ENCODE measurements around the gene NLRX1. TPM values are rescaled to one million over a fixed set of nuclear protein-coding genes. Genes with fewer than 3 reads are reported as not detected.

The NLRX1 gene
- total and polyA plus RNA-seq, 10 of the 15 experiments (the other 5 are each of a cell fraction or from before 2014, with no cell fraction given), result 0.85 to 18.5 (median 10.0) TPM

GRCh38 chr11:119147604-119148333, 20.8 kb upstream of the NLRX1 start:
- Histone ChIP-seq H3K4me3 (no peak overlapping the region), H3K9ac (ENCODE audit: control insufficient read depth, insufficient read depth, low read length) (no peak overlapping the region), H3K27me3 (replicated peaks in 1 of 2; ENCODE audit: control insufficient read depth in 2 of 2, insufficient read depth in 2 of 2, low read length in 1 of 2) (peaks cover 12 to 15% of the 10 kb centered on the region in 2 experiments; a peak in 3 of 4 replicates), H2AFZ (ENCODE audit: control insufficient read depth, low read depth, low read length) (no peak overlapping the region), H3K27ac (ENCODE audit: control insufficient read depth, insufficient read depth) (no peak overlapping the region), H3K4me1 (ENCODE audit: control insufficient read depth, insufficient read depth, low read length) (no peaks in the 10 kb centered on the region), H3K9me3 (replicated peaks; ENCODE audit: control insufficient read depth, insufficient read depth, low read length) (no peaks in the 10 kb centered on the region), H3K79me2 (ENCODE audit: control insufficient read depth, insufficient read depth, low read length) (no peaks in the 10 kb centered on the region), H3K4me2 (ENCODE audit: control insufficient read depth, insufficient read depth) (no peak overlapping the region), H3K36me3 (ENCODE audit: control insufficient read depth in 2 of 2, insufficient read depth in 2 of 2, low read length in 1 of 2) (no peaks in the 10 kb centered on the region), H4K20me1 (ENCODE audit: control insufficient read depth, insufficient read depth) (no peaks in the 10 kb centered on the region)
- TF ChIP-seq NFYB (IDR thresholded peaks at IDR 0.05; ENCODE audit: insufficient read depth, low read depth, low read length), result no peak
- 0 out of 2 replicates have a peak, but pooled peaks have one; percentile 26 for TF ChIP-seq EZH2 (IDR thresholded peaks at IDR 0.05; ENCODE audit: borderline replicate concordance, control insufficient read depth, low read depth, low read length)
- intact Hi-C loops (cut with micrococcal nuclease; ENCODE audit: unreplicated experiment), result loop anchor here (5.0 kb wide), 2 partner anchors 50 to 175 kb away; no protein-coding TSS in a partner anchor
- ChIA-PET CTCF (interaction anchor here (0.8 to 1.5 kb wide), 3 partner anchors 21 to 175 kb away, joined by 3 to 5 read pairs (median 3); no protein-coding TSS in a partner anchor), POLR2A (no interaction called here), RAD21 (ENCODE audit: unreplicated experiment) (no interaction called here), SMC1A (ENCODE audit: uncharacterized antibody, unreplicated experiment) (interaction anchor here (0.9 to 1.0 kb wide), 2 partner anchors 59 to 160 kb away, joined by 3 read pairs; no protein-coding TSS in a partner anchor)
- BruUV-seq (replicated peaks), result no TSS peak
- FAIRE-seq (no peak), ATAC-seq (peak; percentile 23), DNase-seq (ENCODE audit: low read depth, low spot score) (no peak)
- in situ Hi-C loops (cut with MboI), result no loop called here
- 37% methylated on average over 6 of the region's 6 CpGs for WGBS (ENCODE audit: insufficient coverage, insufficient replicate concordance, low lambda C conversion rate, missing lambda C conversion rate)

GRCh38 chr11:119148720-119149017, 19.9 kb upstream of the NLRX1 start:
- H3K9ac ChIP-seq (ENCODE audit: control insufficient read depth, insufficient read depth, low read length), result no peak overlapping the region
- SMC1A ChIA-PET (ENCODE audit: uncharacterized antibody, unreplicated experiment), result no interaction called here
- TF ChIP-seq LARP7 (IDR thresholded peaks at IDR 0.05) (no peak), SP1 (IDR thresholded peaks at IDR 0.05; ENCODE audit: low read depth, low read length) (no peak), ESRRA (IDR thresholded peaks at IDR 0.05; ENCODE audit: low read length) (no peak), SMAD5 (IDR thresholded peaks at IDR 0.05; ENCODE audit: low read depth) (no peak), YBX1 (IDR thresholded peaks at IDR 0.05) (no peak), USF2 (IDR thresholded peaks at IDR 0.05; ENCODE audit: borderline replicate concordance, low read depth, low read length) (no peak), ZBTB33 (IDR thresholded peaks at IDR 0.05) (no peak), TCF3 (IDR thresholded peaks at IDR 0.05; ENCODE audit: borderline replicate concordance, insufficient read depth, low read depth, low read length) (no peak), BCLAF1 (IDR thresholded peaks at IDR 0.05) (no peak)

More at GRCh38 chr11:119148720-119149017, 19.9 kb upstream of the NLRX1 start:
- WGBS (ENCODE audit: insufficient coverage, insufficient replicate concordance, low lambda C conversion rate, missing lambda C conversion rate), result 2% methylated on average over 16 of the region's 16 CpGs
- H3K79me2 ChIP-seq (ENCODE audit: control insufficient read depth, insufficient read depth, low read length), result no peaks in the 10 kb centered on the region
- BruUV-seq (replicated peaks), result no TSS peak
- FAIRE-seq (no peak), ATAC-seq (no peak), DNase-seq (ENCODE audit: low read depth, low spot score) (no peak)
- H3K27ac ChIP-seq (ENCODE audit: control insufficient read depth, insufficient read depth), result no peak overlapping the region
- H4K20me1 ChIP-seq (ENCODE audit: control insufficient read depth, insufficient read depth), result no peaks in the 10 kb centered on the region
- no peaks in the 10 kb centered on the region for H3K4me1 ChIP-seq (ENCODE audit: control insufficient read depth, insufficient read depth, low read length)
- H3K9me3 ChIP-seq (replicated peaks; ENCODE audit: control insufficient read depth, insufficient read depth, low read length), result no peaks in the 10 kb centered on the region
- ChIA-PET RAD21 (ENCODE audit: unreplicated experiment) (no interaction called here), POLR2A (interaction anchor here (0.5 to 0.6 kb wide), 2 partner anchors 46 to 213 kb away, joined by 3 read pairs; no protein-coding TSS in a partner anchor), CTCF (no interaction called here)
- peaks cover 12 to 17% of the 10 kb centered on the region in 2 experiments; a peak in 3 of 4 replicates for H3K27me3 ChIP-seq (replicated peaks in 1 of 2; ENCODE audit: control insufficient read depth in 2 of 2, insufficient read depth in 2 of 2, low read length in 1 of 2)
- intact Hi-C loops (cut with micrococcal nuclease; ENCODE audit: unreplicated experiment), result loop anchor here (5.0 kb wide), 2 partner anchors 49 to 174 kb away; no protein-coding TSS in a partner anchor
- peak overlapping the region; percentile 42 for H2AFZ ChIP-seq (ENCODE audit: control insufficient read depth, low read depth, low read length)
- in situ Hi-C loops (cut with MboI), result no loop called here
- peak overlapping the region; percentile 67 for H3K4me3 ChIP-seq
- H3K4me2 ChIP-seq (ENCODE audit: control insufficient read depth, insufficient read depth), result peak overlapping the region; percentile 79
- H3K36me3 ChIP-seq (ENCODE audit: control insufficient read depth in 2 of 2, insufficient read depth in 2 of 2, low read length in 1 of 2), result no peaks in the 10 kb centered on the region

Measured in GM12878 (cell line).